Measurements from ENCODE around the gene SLC39A6.

GRCh38 chr18:36114251-36114650 lies 14.9 kb downstream of the SLC39A6 start:
- TF ChIP-seq CTCF (IDR thresholded peaks at IDR 0.05): no peak
- no peak for TF ChIP-seq POLR2A (IDR thresholded peaks at IDR 0.05)

Data from esophagus squamous epithelium (tissue), 4 donors.